ENCODE results near the gene CLINT1.

GRCh38 chr5:157743163-157744050 is 115.5 kb downstream of the CLINT1 start, which contains the start of gene LSM11:
- 0 out of 2 replicates have a peak, but pooled peaks have one; percentile 33 for TF ChIP-seq POLR2A (IDR thresholded peaks at IDR 0.05; ENCODE audit: low read depth, low read length)
- TF ChIP-seq PAX5 (IDR thresholded peaks at IDR 0.05; ENCODE audit: insufficient read depth, low read length, severe bottlenecking) = peak; percentile 62
- TF ChIP-seq POLR2AphosphoS5 (IDR thresholded peaks at IDR 0.05; ENCODE audit: low read depth, low read length) = no peak
- TF ChIP-seq TAF1 (IDR thresholded peaks at IDR 0.05; ENCODE audit: low read depth, low read length) = 0 out of 2 replicates have a peak, but pooled peaks have one; percentile 14

All from GM12891 (cell line).